GM21723 (cell line): ENCODE measurements around the gene SH3PXD2B.
"Not testable (repeated sequence)": the region's sequence is repeated elsewhere in the genome, so short reads cannot be mapped to it uniquely, and the experiment has no call there.

Experiments
- ATAC-seq: cut with Tn5 transposase; IDR thresholded peaks from one replicate; pipeline ENCODE4 v1.9.1; 2021; ENCODE audit warnings: mild to moderate bottlenecking, moderate library complexity; ENCODE audit not compliant: unreplicated experiment

The SH3PXD2B gene

DNA sequence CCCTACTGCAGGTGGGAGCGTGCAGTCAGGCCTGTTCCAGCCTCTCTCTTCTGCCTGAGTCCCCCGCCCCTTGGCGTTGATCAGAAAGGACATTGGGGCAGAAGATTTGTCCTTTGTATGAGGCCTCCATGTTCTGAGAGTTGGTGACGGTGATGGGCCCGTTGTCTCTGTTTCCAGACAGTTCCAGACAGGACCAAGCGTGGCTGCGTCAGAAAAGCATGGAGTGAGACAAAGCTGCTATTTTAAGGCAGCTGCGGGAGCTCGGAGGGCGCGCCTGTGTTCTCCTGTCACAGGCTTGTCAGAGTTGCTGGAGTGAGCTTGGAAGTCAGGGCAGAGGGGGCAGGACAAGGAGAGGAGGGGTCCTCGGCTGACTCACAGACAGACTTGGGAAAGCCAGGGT, 32.1 kb upstream of the SH3PXD2B start:
- no peak for ATAC-seq

DNA sequence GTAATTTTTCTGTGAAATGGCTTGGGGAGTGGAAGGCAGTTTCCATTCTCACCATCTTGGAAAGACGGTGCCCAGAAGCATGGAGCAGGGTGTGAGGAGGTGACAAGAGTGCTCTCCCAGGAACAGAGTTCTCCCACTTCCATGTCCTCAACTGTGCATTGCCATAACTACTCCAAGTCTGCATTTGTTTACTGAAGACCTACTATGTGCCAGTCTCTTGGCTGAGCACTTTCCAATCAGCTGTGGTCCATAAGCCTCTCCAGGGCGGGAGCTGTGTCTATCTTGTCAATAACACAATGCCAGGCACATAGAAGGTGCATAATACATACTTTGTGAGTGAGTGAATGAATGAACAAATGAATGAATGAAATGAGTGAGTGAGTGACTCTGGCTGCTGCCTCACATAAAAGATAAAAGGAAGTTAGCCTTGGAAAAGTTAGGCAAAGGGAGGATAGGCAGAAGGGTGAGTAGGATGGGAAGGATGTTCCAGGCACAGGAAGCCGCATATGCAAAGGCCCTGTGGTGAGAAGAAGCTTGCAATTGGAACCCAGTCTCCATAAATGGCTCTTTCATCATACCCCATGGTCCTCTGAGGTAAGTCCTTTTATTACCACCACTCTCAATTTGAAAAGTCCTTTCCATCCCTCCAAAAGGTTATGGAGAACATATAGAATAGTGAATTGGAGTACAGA, 31.3 kb upstream of the SH3PXD2B start:
- no peak for ATAC-seq

DNA sequence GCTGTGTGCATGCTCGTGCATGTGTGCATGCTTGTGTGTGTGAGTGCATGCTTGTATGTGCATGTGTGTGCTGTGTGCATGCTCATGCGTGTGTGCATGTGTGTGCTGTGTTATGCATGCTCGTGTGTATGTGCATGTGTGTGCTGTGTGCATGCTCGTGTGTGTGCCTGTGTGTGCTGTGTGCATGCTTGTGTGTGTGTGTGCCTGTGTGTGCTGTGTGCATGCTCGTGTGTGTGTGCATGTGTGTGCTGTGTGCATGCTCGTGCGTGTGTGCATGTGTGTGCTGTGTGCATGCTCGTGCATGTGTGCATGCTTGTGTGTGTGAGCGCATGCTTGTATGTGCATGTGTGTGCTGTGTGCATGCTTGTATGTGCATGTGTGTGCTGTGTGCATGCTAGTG, 30.3 kb upstream of the SH3PXD2B start:
- ATAC-seq = no peak

DNA sequence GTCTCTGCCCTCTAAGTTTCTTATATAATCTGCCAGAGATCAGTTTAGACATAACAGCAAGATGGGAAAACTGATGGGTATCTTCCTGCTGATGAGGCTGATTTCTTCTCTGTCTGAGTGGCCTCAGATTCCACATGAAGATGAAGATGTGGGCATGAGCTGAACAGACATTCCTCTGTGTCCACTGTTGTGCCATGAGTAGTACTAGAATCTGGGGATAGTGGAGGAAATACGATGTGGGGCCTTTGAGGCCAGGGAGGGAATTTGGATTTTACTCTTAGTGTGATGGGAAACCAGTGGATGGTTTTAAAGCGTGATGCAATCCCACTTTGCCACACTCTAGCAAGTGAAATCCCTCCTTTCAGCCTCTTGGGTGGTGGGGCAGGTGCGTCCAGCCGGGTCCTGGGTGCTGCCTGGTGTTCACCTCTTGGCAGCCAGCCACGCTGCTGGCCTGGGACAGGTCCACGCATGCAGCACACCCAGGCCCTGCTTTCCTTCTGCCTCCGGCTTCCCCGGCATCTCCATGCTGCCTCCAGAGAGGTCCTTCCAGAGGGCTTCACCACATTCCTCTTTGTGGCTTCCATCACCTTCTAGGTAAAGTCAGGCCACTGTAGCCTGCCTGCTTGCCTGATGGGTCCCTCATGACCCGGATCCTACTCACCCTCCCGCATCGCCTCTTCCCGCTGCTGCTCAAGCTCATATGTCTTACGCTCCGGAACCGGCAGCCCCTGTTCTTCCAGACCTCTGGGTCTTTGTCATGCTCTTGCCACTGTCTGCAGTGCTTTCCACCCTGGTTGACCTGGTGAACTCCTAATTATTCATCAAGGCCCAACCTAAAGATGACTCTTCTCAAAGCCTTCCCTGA, 28.1 kb upstream of the SH3PXD2B start:
- no peak for ATAC-seq

DNA sequence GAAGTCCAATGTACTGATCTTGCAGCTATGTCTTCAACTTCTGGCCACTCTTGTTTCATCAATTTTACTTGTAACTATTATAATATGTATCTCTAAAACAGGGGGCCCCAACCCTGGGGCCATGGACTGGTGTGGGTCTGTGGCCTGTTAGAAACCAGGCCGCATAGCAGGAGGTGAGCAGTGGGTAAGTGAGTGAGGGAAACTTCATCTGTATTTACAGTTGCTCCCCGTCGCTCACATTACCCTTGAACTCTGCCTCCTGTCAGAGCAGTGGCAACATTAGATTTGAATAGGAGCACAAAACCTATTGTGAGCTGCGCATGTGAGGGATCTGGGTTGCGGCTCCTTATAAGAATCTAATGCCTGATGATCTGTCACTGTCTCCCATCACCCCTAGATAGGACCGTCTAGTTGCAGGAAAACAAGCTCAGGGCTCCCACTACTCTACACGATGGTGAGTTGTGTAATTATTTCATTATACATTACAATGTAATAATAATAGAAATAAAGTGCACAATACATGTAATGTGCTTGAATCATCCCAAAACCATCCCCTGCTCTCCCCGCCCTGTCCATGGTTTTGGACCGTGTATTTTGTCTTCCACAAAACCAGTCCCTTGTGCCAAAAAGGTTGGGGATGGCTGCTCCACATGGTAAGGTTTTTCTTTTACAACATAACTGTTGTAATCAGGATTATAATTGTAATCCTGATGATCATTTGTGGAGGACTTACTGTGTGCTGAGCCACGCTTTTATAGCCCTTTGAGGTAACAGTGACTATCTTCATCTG, 26.9 kb upstream of the SH3PXD2B start:
- no peak for ATAC-seq

DNA sequence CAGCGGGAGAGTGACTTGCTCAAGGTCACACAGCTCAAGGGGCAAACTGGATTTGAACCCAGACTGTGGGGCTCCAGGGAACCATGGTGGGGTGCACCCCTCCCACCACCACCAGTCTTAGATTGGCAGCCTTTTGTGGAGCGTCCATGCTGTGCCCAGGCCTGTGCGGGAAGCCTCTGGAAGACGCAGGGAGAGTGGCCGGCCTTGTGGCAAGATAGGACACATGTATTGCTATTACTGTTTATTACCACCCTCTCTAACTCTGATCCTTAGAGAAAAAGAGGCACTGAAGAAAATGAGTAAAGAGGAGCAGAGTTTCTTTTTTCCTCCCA, 25.4 kb upstream of the SH3PXD2B start:
- no peak for ATAC-seq

DNA sequence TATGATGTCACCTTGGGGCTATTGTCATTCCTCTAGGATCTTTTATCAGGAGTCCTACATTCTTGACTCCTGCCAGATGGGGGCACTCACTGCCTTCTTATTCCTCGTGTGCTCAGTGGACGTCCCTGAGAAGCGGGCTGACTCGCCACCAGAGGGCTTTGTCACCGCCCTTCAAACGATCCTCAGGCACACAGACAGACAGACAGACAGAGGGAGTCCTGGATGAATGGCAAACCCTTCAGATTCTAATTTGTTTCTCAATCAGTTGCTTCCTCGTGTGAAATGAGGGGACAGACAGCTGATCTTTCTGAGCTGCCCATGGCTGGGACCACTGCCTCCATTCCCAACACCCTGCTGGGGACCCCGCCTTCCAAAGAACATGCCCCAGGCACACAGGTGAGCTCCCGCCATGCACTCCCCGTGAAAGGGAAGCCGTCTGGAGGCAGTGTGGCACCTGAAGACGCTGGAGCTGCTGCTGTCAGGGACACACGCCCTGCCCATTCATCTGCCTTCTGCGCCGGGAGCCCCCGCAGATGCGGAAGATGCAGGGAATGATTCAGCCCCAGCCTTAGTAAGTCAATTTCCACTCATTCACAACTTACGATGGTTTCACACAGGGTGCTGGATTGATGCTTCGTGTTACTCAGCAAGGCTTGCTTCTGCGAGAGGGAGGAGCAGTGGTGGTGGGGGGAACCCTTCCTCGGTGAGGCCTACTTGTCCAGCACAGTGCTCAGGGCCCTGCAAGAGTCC, 24.9 kb upstream of the SH3PXD2B start:
- ATAC-seq = no peak

DNA sequence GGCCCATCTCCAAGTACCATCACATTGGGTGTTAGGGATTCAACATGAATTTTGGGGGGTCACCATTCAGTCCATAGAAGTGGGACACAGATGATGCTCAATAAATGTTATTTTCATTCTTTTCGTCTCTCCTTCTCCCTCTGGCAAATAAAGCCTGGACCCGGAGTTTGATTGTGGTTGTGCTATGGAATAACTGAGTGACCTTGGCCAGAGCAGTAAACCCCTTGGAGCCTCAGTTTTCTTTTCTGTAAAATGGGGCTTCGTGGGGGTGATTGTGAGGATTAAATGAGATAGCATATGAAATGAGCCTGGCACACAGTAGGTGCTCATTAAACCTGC, 24.3 kb upstream of the SH3PXD2B start:
- not testable (repeated sequence) for ATAC-seq

DNA sequence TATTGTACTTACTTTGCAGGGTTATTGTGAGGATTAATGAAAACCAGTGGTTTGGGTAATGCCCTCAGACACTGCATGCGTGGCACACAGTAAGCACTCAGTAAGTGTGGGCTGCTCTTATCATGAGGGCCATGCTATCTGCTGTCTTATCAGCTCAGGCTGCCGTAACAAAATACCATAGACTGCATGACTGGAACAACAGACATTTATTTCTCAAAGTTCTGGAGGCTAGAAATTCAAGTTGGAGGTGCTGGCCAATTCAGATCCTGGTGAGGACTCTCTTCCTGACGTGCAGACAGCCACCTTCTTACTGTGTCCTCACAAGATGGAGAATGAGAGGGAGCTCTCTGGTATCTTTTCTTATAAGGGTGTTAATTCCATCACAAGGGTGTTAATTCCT, 23.9 kb upstream of the SH3PXD2B start:
- ATAC-seq = no peak

DNA sequence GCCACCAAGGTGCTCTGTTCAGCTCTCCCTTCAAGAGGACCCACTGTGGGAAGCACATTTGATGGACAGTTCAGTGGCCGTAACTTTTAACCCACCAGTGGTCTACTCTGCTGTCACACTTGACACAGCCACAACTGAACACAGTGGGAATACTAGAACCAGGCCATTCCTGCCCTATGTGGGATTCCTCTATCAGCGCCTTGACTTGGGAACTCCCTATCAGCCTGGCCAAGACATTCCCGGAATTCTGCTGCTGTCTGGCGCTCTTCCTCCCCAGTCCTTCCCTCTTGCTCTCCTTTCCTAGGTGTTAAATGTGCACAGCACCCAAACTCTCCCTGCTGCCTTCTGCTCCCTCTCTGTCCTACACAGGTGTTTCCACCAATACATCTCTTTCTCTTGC, 23.1 kb upstream of the SH3PXD2B start:
- no peak for ATAC-seq

DNA sequence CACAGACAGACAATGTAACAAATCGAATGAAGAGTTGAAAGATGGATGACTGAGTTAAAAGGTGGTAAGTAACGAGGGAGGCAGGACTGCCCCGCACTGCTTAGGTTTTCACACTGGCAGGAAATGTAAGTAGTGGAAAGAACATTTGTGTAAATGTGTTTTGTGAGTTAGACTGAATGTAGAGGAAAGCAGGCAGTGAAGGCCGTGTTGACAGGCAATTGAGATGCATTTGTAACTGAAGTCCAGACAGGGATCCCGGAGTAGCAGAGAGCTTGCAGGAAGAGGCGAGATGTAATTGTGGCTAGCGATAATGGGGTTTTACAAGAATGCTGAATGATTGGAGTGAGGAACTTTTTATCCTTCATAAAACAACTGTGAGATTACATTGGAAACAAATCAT, 20.0 kb upstream of the SH3PXD2B start:
- ATAC-seq = no peak

DNA sequence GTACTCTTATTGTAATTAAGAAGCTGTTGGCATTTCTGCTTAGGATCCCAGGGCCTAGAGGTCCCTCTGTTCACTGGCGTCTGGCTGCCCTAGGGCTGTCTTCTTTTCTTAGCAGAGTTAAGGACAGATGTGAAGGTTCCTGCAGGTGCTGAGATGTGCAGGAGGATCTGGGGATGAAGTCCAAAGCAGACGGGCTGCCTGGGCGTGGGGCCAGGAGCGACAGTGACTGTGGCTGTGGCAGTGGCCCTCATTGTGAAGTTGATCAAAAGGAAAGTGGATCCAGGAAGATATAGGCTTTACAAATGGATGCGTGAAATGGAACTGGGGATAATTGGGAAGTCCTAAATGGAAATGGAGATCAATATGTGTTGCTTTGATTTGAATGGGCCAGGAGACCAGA, 19.1 kb upstream of the SH3PXD2B start:
- no peak for ATAC-seq

DNA sequence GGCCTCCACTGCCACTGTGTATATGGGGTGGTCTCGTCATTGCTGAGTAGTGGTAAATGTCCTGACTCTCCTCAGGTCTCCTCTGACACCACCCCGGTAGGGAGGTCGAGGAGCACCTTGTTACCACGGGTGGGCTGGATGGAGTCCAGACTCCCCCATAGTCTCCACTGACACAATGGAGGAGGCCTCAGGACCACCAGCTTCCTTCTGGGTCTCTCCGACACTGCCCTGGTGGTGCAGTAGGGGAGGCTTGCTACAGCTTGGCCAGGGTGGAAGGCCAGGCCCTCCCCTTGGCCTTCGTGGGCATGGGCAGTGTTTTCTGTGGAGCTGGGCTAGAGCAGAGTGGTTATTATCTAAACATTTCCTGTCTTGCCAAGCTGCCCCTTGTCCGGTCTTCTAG, 15.4 kb upstream of the SH3PXD2B start:
- no peak for ATAC-seq

DNA sequence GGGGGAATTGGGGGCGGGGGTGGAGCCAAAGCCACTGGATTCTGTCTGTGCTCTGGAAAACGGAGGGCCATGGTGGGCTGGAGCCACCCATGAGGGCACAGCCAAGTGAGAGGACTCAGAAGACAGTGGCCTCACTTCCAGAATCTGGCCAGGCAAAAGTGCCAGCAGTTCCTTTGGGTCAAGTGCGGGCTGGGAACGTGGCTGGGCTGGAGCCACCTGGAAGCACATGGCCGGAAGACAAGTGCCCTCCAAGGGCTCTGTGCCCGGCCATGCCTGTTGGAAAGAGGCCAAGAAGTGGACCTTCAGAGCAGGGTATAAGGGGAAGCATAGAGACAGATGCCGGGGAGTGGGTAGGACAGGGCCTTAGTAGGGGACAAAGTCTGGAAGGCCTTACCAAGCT, 11.7 kb upstream of the SH3PXD2B start:
- ATAC-seq = no peak

DNA sequence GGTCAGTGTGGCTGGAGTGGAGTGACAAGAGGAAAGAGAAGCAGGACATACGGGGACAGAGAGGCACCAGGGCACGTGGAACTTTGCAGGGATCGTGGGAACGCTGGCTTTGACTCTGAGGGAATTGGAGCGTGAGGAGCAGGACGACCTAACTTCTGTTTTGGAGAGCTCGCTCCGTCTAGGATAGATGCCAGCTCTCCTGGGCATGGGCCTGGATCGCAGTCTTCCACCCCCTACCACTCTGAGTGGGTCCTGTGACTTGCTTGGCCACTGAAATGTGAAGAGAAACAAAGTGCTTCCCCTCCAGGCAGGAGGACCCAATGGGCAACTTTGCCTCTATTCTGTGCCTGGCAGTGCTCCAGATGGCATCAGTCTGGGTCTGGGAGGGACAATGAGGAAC, 8.7 kb upstream of the SH3PXD2B start:
- ATAC-seq = no peak

DNA sequence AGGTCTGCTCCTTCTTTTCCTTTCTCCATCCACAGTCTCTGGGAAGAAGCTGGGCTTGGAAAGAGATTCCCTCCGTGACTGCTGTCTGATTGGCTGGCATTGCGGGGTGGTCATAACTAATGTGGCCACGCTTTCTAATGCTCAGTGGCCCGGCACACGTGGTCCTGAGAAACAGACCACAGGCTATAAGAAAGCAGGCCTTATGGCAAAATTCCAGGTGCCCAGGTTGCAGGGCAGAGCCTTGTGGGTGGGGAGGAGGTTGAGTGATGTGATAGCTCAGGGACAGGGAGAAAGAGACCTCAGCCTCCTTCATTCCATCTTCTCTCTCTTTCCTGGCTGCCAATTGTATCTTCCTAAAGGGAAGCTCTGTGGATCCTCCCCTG, 5.4 kb upstream of the SH3PXD2B start:
- no peak for ATAC-seq

DNA sequence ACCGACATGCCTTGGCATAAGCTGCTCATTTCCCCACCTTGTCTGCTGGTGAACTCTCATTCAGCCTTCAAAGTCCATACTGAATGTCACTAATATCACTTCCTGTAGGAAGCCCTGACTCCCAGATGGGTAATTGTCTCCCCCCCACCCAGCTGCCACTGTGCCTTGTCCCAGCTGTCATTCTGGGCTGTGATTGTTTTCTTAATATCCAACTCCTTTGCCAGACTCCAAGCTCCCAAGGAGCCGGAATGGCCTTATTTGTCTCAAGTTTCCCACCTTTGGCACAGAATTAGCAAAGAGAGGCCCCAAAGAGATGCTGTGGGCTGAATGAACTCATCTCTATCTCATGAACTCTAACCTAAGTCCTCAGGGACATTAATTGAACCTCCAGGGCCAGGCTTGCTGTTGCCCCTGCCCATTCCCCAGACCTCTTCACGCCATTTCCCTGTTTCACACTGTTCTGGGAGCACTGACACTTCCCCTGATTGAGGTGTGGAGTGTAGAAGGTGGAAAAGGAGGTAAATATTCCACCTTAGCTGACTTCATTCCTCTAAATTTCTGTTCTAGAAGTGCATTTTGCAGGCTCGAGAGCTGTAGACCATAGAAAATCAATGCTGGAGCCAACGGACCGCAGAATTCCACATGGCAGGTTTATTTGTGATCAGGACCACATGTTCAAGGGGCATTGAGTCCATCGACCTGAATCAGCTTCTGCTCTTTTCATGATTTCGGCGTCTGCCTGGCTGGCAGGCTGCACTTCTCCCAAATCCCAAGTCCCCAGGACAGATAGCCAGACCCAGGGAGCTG, 4.9 kb upstream of the SH3PXD2B start:
- no peak for ATAC-seq

DNA sequence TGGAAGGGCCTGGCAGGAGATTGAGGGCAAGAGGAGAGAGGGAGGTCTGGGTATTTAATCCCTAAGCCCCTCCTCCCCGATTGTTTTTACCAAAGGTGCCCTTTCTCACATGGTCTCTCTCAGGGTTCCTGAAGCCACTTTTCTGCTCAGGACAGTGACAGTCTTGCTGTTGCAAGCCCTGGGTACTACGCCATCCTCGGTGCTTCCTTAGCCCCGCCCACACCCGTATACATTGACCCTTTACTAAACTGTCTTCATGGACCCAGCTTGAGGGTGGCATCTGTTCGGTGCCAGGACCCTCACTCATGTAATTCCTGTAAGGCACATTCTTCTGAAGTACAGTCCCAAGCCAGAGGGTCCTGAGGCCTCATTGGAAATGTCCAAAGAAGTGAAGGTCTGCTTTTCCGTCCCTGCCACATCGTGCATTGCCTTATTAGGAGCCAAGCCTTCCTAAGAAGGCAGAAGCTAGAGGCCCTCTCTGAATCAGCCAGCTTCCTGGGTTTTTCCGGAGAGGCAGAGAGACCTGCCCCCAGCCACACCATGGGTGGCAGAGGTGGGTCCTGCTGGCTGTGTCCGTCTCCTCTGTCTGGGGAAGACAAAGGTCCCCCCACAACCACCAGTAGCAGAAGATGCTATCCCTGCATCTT, 1.9 kb upstream of the SH3PXD2B start:
- no peak for ATAC-seq

DNA sequence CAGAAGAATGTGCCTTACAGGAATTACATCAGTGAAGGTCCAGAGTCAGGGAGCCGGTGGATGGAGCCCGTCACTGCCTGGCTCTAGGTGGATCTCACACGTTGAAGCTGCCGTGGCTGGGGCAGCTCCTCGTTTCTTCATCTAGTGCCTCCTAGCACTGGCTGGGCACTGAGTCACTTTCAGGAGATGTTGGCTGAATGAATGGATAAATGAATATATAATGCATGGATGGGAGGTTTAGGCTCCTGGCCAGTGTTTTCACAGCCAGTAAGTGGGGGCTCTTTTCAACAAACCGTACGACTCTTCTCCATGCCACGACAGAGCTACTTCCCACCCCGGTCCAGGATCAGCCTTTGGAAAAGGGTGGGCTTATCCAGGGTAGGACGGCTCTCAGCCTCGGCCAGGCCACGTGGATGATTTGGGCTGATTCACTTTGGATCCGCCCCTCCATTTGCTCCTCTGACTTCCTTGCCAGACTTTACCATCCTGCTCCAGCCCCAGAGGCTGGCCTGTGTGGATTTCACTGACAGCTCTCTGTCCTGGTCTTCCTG, 1.3 kb upstream of the SH3PXD2B start:
- no peak for ATAC-seq

DNA sequence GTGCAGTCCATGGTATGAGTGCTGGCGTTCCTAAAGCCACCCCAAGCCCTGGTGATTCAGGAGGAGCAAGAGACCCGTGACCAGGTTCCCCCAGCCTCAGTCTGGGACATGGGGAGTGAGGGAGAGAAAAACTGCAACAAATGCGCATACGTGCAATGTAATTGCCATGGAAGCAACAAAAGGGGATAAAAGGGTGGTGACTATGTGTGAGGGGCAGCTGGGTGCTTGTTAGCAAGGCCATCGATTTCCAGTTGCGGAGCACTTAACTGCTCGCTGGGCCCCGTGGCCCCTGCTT, 709 bp upstream of the SH3PXD2B start:
- ATAC-seq = no peak
